ENCODE data around the gene SEC24D. TPM values are rescaled to one million over a fixed set of nuclear protein-coding genes. Genes with fewer than 3 reads are reported as not detected.

The SEC24D gene
- total RNA-seq, 1 donor from 2014 or later: 26.0 TPM

DNA sequence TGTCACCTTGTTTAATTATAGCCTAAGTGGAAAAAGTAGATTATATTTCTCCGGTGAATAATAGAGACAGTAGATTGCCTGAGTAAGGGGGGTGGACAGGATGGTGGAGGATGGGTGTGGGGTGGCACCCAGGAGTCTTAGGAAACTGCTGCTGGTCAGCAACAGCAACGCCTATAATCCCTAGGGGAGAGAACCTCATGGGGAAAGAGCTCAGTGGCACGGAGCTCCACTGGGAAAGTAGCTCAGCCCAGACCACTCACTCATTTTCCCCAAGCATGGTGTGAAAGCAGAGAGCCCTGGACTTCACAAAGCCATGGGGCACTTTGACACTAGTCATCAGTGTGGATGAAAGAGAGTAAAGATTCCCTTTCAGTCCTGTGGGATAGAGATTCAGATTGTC is 119.6 kb downstream of the SEC24D start:
- Mint-ChIP-seq H3K27ac (ENCODE audit: unreplicated experiment) (no peak overlapping the region), H3K9me3 (ENCODE audit: unreplicated experiment) (no peaks in the 10 kb centered on the region), H3K27me3 (ENCODE audit: unreplicated experiment) (no peaks in the 10 kb centered on the region), H3K4me1 (ENCODE audit: low read depth, unreplicated experiment) (no peaks in the 10 kb centered on the region), H3K36me3 (ENCODE audit: unreplicated experiment) (no peaks in the 10 kb centered on the region), H3K4me3 (ENCODE audit: unreplicated experiment) (no peak overlapping the region)
- DNase-seq: no peak
- TF ChIP-seq, protein P1, sequence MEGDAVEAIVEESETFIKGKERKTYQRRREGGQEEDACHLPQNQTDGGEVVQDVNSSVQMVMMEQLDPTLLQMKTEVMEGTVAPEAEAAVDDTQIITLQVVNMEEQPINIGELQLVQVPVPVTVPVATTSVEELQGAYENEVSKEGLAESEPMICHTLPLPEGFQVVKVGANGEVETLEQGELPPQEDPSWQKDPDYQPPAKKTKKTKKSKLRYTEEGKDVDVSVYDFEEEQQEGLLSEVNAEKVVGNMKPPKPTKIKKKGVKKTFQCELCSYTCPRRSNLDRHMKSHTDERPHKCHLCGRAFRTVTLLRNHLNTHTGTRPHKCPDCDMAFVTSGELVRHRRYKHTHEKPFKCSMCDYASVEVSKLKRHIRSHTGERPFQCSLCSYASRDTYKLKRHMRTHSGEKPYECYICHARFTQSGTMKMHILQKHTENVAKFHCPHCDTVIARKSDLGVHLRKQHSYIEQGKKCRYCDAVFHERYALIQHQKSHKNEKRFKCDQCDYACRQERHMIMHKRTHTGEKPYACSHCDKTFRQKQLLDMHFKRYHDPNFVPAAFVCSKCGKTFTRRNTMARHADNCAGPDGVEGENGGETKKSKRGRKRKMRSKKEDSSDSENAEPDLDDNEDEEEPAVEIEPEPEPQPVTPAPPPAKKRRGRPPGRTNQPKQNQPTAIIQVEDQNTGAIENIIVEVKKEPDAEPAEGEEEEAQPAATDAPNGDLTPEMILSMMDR (IDR thresholded peaks at IDR 0.05; ENCODE audit: partially characterized antibody, unreplicated experiment): no peak

DNA sequence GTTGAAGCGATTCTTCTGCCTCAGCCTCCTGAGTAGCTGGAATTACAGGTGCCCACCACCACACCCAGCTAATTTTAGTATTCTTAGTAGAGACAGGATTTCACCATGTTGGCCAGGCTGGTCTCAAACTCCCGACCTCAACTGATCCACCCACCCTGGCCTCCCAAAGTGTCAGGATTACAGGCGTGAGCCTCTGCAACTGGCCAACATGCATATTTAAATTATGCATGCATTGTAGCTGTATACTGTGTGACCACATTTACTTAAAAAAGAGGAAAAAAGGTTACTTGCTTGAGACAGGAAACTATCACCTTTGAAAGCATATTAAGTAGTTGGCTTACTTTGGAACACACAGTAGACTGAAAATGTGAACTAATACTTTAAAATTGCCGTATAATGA is 121.2 kb downstream of the SEC24D start:
- H3K36me3 Mint-ChIP-seq (ENCODE audit: unreplicated experiment): no peaks in the 10 kb centered on the region
- H3K27ac Mint-ChIP-seq (ENCODE audit: unreplicated experiment): no peak overlapping the region
- H3K4me1 Mint-ChIP-seq (ENCODE audit: low read depth, unreplicated experiment): no peaks in the 10 kb centered on the region
- TF ChIP-seq, protein P1 (IDR thresholded peaks at IDR 0.05; ENCODE audit: partially characterized antibody, unreplicated experiment): no peak
- no peak for DNase-seq
- no peak overlapping the region for H3K4me3 Mint-ChIP-seq (ENCODE audit: unreplicated experiment)
- no peaks in the 10 kb centered on the region for H3K27me3 Mint-ChIP-seq (ENCODE audit: unreplicated experiment)
- H3K9me3 Mint-ChIP-seq (ENCODE audit: unreplicated experiment): no peaks in the 10 kb centered on the region

DNA sequence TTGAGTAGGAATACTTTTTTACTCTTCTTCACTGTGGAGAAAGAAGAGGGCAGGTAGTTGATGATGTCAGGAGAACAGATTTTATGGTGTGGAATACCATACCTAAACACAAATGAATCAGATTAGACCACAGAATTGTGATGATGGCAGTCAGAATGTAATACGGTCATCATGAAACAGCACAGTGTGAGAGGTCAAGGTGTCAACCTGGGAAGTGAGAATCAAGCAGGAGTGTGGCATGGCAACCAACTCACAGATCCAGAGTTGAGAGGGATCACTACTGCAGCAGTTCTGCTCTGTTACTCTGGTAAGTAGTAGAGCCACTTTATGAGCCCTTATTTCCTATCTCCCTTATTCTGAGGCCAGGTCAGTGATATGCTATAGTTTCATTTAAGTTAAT is 123.1 kb downstream of the SEC24D start:
- no peaks in the 10 kb centered on the region for H3K4me1 Mint-ChIP-seq (ENCODE audit: low read depth, unreplicated experiment)

DNA sequence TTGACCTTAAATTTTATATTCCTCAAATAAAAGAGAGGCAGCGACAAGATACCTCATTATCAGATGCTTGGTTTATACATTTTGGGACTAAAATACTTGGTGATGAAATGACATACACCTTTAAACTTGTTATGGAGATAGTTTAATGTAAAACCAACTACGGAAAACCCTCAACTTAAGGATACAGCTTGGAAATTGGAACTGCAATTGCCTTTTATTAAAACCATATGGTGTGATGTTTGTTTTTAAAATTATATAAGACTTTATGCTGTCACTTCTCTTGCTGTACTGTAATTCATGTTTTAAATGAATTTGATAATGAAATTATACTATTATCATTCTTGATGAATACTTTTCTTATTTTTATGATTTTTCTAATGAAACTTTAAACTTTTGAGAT is 124.9 kb downstream of the SEC24D start:
- H3K36me3 Mint-ChIP-seq (ENCODE audit: unreplicated experiment): no peaks in the 10 kb centered on the region
- H3K27me3 Mint-ChIP-seq (ENCODE audit: unreplicated experiment): no peaks in the 10 kb centered on the region
- TF ChIP-seq, protein P1 (IDR thresholded peaks at IDR 0.05; ENCODE audit: partially characterized antibody, unreplicated experiment): no peak
- no peak overlapping the region for H3K4me3 Mint-ChIP-seq (ENCODE audit: unreplicated experiment)
- no peak overlapping the region for H3K27ac Mint-ChIP-seq (ENCODE audit: unreplicated experiment)
- DNase-seq: no peak
- H3K4me1 Mint-ChIP-seq (ENCODE audit: low read depth, unreplicated experiment): no peaks in the 10 kb centered on the region
- H3K9me3 Mint-ChIP-seq (ENCODE audit: unreplicated experiment): no peaks in the 10 kb centered on the region

More for the DNA sequence above, 123.1 kb downstream of the SEC24D start:
- Mint-ChIP-seq H3K27me3 (ENCODE audit: unreplicated experiment) (no peaks in the 10 kb centered on the region), H3K9me3 (ENCODE audit: unreplicated experiment) (no peaks in the 10 kb centered on the region), H3K4me3 (ENCODE audit: unreplicated experiment) (no peak overlapping the region), H3K36me3 (ENCODE audit: unreplicated experiment) (no peaks in the 10 kb centered on the region), H3K27ac (ENCODE audit: unreplicated experiment) (no peak overlapping the region)
- TF ChIP-seq, protein P1 (IDR thresholded peaks at IDR 0.05; ENCODE audit: partially characterized antibody, unreplicated experiment): no peak
- DNase-seq: no peak

DNA sequence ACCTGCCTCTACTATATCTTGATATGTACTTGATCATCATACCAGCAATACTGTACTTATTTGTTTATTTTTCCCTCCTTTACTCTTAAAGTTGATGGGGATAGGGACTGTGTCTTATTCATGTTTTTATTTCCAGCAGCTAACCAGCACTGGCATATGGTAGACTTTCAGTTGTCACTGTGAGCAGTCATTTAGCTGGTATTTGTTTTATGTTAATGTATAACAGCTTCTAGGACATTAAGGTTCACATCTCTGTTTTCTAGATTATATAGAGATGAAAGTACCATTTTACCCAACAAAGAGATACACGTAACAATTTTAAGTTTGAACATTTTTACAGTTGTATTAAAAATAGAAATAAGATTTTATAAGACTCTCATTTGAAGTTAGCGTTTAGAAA is 132.8 kb downstream of the SEC24D start:
- Mint-ChIP-seq H3K4me3 (ENCODE audit: unreplicated experiment) (no peak overlapping the region), H3K4me1 (ENCODE audit: low read depth, unreplicated experiment) (no peaks in the 10 kb centered on the region), H3K36me3 (ENCODE audit: unreplicated experiment) (no peaks in the 10 kb centered on the region), H3K27ac (ENCODE audit: unreplicated experiment) (no peak overlapping the region), H3K9me3 (ENCODE audit: unreplicated experiment) (no peaks in the 10 kb centered on the region), H3K27me3 (ENCODE audit: unreplicated experiment) (no peaks in the 10 kb centered on the region)
- TF ChIP-seq, protein P1 (IDR thresholded peaks at IDR 0.05; ENCODE audit: partially characterized antibody, unreplicated experiment): no peak
- DNase-seq: no peak
